Esophagus (tissue), 2 donors: ENCODE results near the gene ZNF10. TPM values are rescaled to one million over a fixed set of nuclear protein-coding genes. Genes with fewer than 3 reads are reported as not detected.

Source experiments
- H3K27ac ChIP-seq, 2 donors: one replicate each; pipeline ENCODE4 v1.5.1; 2013; ENCODE audit warnings: low read depth in 2 of 2, mild to moderate bottlenecking in 2 of 2, inconsistent platforms in 1 of 2, low read length in 1 of 2, moderate library complexity in 1 of 2
- H3K27me3 ChIP-seq, 2 donors: one replicate each; pipeline ENCODE4 v1.6.1; 2013; ENCODE audit warnings: low read length in 2 of 2, control low read depth in 1 of 2, mild to moderate bottlenecking in 1 of 2; ENCODE audit not compliant: insufficient read depth in 2 of 2, control insufficient read depth in 1 of 2
- H3K36me3 ChIP-seq, 2 donors: one replicate each; pipeline ENCODE4 v1.6.1; 2013; ENCODE audit warnings: low read length in 1 of 2; ENCODE audit not compliant: control insufficient read depth in 2 of 2, insufficient read depth in 2 of 2
- H3K4me1 ChIP-seq, 2 donors: one replicate each; pipeline ENCODE4 v1.6.1; 2013; ENCODE audit warnings: low read length in 1 of 2; ENCODE audit not compliant: control insufficient read depth in 2 of 2, insufficient read depth in 2 of 2
- H3K4me3 ChIP-seq, 2 donors: one replicate each; pipeline ENCODE4 v1.5.1; 2013; ENCODE audit warnings: low read length in 2 of 2, mild to moderate bottlenecking in 2 of 2, low read depth in 1 of 2, moderate library complexity in 1 of 2
- H3K9me3 ChIP-seq, 2 donors: one replicate each; pipeline ENCODE4 v1.6.1; 2013; ENCODE audit warnings: mild to moderate bottlenecking in 2 of 2, low read depth in 1 of 2, low read length in 1 of 2, moderate library complexity in 1 of 2; ENCODE audit not compliant: control insufficient read depth in 2 of 2, insufficient read depth in 1 of 2
- WGBS, 2 donors: extraction: QIAGEN DNeasy Blood & Tissue Kit; methylation state at CpG; one replicate each; pipeline ENCODE4 v1.1.7; 2013; 5-methylcytosine and 5-hydroxymethylcytosine counted together
- polyA plus RNA-seq, 2 donors: library from polyadenylated mRNA; stranded (reverse); fragments of 200-250 nt; gene quantifications; one replicate each; pipeline ENCODE4 v1.2.3, GENCODE V29; 2013
- donor health status: healthy with polysubstance abuse.
- donor health status: Bipolar disorder and iron deficiency.

The ZNF10 gene
- 1 to 10 TPM; 3.0 to 5.5 TPM for polyA plus RNA-seq

DNA sequence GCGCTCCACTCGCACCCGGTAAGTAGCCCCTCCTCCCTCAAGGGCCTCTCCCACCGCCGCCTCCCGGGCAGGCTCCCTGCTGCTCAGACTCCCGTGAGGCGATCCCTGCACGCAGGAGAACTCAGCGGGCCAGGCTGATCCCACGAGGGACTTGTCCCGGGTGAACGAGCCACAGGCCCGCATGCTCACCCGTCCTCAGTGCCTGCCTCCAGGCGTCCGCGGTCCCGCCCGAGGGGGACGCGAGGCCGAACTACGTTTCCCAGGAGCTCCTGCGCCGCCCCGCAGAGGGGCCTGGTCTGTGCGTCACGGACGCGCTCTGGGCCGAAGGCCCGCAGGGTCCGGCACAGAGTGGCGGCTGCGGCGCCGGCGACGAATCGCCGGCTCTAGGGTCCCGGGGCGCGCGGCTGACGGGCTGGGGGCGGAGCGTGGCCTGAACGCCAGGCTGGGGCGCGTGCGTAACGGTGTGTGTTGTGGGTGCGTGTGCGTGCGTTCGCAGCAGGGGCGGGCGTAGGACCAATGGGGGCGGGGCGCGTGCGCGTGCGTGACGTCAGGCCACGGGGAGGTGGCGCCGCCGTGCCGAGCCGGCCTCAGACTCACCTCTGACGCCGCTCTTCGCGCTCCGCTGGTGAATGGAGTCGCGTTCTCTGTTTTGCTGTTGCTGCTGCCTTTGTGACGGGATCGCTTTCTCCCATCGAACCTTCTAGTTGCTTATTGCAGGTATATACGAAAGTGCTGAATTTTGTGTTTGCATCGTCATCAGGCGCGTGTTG, at the start of gene ZNF10, which contains the start of gene ZNF891:
Gene ZNF10 (plus strand): TSS at position 590 of the 770 bp plus-strand sequence. CDS start 13,866 bp downstream, outside the sequence.
Gene ZNF891 (minus strand): TSS at position 237 of the 770 bp plus-strand sequence. CDS start 8,356 bp downstream, outside the sequence.
- H3K9me3 ChIP-seq, result peaks cover 6 to 16% of the 10 kb centered on the region in 2 donors
- H3K4me1 ChIP-seq, result no peaks in the 10 kb centered on the region
- 0 to 1% methylated on average over 75 to 87 of the region's 87 CpGs for WGBS, 2 donors
- peak within 1 kb of the TSS; percentile 81 to 82 for H3K4me3 ChIP-seq
- H3K36me3 ChIP-seq, result peaks cover 0 to 6% of the 10 kb centered on the region in 2 donors
- H3K27ac ChIP-seq, result peak within 1 kb of the TSS; percentile 91 to 95
- no peaks in the 10 kb centered on the region for H3K27me3 ChIP-seq

DNA sequence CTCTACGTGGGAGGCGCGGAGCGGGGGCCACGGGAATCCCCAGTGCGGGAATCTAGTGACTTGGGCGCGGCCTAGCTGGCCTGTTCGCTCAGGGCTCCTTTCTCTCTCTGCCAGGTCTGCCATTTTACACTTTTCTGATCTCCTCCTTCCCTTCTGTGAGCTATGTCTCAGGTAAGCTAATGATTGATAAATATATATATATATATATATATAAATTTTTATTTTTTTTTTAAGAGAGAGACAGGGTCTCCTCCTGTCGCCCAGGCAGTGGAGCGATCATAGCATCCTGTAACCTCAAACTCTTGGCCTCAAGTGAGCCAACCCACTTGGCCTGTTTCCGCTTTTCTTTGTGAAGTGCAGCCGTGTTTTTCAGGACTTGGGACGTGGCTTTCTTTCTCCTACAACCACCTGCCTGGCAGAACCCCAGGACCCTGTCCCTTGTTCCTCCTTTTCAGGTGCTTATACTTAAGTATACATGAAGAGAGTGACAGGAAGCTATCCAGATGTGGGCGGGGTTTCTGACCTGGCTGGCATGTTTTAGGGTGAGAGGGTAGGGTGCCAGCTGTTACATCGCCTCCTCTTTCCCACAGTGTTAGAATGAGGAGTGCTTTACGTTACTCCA, 49.2 kb upstream of the ZNF10 start:
- WGBS, 2 donors, result 23 to 24% methylated on average over 17 of the region's 17 CpGs
- Histone ChIP-seq H3K36me3 (peaks cover 7 to 8% of the 10 kb centered on the region in 2 donors), H3K4me3 (peak overlapping the region; percentile 96 to 98), H3K27ac (peak overlapping the region; percentile 98 to 99), H3K4me1 (peaks cover 0 to 3% of the 10 kb centered on the region in 2 donors), H3K9me3 (peaks cover 7 to 31% of the 10 kb centered on the region in 2 donors), H3K27me3 (no peaks in the 10 kb centered on the region)

DNA sequence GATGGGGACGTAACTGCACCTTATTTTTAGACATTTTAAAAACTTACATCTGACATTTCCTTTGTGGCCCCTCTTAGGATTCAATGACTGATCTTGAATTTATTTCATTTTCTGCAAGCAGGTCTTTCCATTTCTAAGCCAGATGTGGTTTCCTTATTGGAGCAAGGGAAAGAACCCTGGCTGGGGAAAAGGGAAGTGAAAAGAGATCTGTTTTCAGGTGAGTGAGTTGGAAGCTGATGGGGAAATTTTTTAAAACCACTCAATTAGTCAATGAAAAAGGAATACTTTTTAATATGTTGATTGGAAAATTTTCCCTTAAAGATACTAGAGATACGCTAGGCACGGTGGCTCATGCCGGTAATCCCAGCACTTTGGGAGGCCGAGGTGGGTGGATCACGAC, 47.1 kb upstream of the ZNF10 start:
- Histone ChIP-seq H3K36me3 (peaks cover 7 to 8% of the 10 kb centered on the region in 2 donors), H3K4me1 (peaks cover 0 to 3% of the 10 kb centered on the region in 2 donors), H3K4me3 (no peak overlapping the region), H3K27me3 (no peaks in the 10 kb centered on the region), H3K9me3 (peaks cover 3 to 26% of the 10 kb centered on the region in 2 donors), H3K27ac (no peak overlapping the region)
- WGBS, 2 donors, result 95 to 99% methylated on average over 6 of the region's 6 CpGs

DNA sequence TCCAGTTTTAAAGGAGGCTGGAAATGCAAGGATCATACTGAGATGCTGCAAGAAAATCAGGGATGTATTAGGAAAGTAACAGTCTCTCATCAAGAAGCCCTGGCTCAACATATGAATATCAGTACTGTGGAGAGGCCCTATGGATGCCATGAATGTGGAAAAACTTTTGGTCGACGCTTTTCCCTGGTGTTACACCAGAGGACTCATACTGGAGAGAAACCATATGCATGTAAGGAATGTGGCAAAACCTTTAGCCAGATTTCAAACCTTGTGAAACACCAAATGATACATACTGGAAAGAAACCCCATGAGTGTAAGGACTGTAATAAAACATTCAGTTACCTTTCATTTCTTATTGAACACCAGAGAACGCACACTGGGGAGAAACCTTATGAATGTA, 24.8 kb upstream of the ZNF10 start:
- WGBS, 2 donors, result 97 to 99% methylated on average over 3 of the region's 3 CpGs
- Histone ChIP-seq H3K27me3 (no peaks in the 10 kb centered on the region), H3K9me3 (peaks cover 9 to 22% of the 10 kb centered on the region in 2 donors), H3K4me1 (no peaks in the 10 kb centered on the region), H3K36me3 (peaks cover 7 to 10% of the 10 kb centered on the region in 2 donors), H3K27ac (no peak overlapping the region), H3K4me3 (no peak overlapping the region)

DNA sequence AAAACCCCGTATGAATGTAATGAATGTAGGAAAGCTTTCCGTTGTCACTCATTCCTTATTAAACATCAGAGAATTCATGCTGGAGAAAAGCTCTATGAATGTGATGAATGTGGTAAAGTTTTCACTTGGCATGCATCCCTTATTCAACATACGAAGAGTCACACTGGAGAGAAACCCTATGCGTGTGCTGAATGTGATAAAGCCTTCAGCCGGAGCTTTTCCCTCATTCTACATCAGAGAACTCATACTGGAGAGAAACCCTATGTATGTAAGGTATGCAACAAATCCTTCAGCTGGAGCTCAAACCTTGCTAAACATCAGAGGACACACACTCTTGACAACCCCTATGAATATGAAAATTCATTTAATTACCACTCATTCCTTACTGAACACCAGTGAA, 24.2 kb upstream of the ZNF10 start:
- H3K27me3 ChIP-seq, result no peaks in the 10 kb centered on the region
- H3K4me3 ChIP-seq, result no peak overlapping the region
- WGBS, 2 donors, result 97 to 99% methylated on average over 5 of the region's 5 CpGs
- no peak overlapping the region for H3K27ac ChIP-seq
- peaks cover 9 to 23% of the 10 kb centered on the region in 2 donors for H3K9me3 ChIP-seq
- no peaks in the 10 kb centered on the region for H3K4me1 ChIP-seq
- peaks cover 6 to 10% of the 10 kb centered on the region in 2 donors for H3K36me3 ChIP-seq

DNA sequence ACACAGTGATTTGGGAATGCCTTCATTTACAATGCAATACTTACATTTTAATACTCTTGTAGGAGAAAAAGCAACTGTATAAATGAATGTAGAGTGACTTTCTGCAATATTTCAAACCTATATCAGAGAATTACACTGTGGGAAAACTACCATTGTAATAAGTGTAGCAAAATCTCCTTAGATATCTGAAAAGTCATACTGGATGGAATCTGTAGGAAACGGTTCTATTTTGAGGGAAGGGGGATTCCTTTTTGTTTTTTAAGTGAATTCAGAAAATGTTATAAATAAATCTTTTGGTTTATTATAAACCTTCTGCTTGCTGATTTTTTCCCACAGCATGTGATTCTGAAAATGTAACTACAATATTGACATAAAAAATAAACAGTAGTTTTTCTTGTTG, 23.3 kb upstream of the ZNF10 start:
- H3K4me3 ChIP-seq, result no peak overlapping the region
- no peaks in the 10 kb centered on the region for H3K27me3 ChIP-seq
- peaks cover 6 to 10% of the 10 kb centered on the region in 2 donors for H3K36me3 ChIP-seq
- peaks cover 9 to 24% of the 10 kb centered on the region in 2 donors for H3K9me3 ChIP-seq
- H3K27ac ChIP-seq, result no peak overlapping the region
- WGBS, 2 donors, result 97 to 98% methylated on average over 1 of the region's 1 CpG
- H3K4me1 ChIP-seq, result no peaks in the 10 kb centered on the region

DNA sequence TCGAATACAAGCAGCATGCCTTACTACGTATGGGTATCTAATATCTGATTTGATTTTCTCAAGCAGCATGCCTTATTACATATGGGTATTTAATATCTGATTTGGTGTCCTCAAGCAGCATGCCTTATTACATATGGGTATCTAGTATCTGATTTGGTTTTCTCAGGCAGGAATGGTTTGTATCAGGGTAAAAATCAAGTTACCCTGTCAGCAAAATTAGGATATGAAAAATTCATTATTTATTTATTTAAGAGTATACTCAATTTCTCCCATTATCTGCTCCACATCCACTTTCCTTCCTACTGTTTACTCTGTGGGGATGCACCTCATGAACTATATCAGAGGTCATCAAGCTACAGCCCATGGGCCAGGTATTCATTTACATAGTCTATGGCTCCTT, 22.3 kb upstream of the ZNF10 start:
- H3K27me3 ChIP-seq, result no peaks in the 10 kb centered on the region
- H3K4me3 ChIP-seq, result no peak overlapping the region
- peaks cover 9 to 22% of the 10 kb centered on the region in 2 donors for H3K9me3 ChIP-seq
- no peak overlapping the region for H3K27ac ChIP-seq
- H3K4me1 ChIP-seq, result no peaks in the 10 kb centered on the region
- WGBS, 2 donors, result 97 to 99% methylated on average over 2 of the region's 2 CpGs
- peaks cover 6 to 9% of the 10 kb centered on the region in 2 donors for H3K36me3 ChIP-seq

DNA sequence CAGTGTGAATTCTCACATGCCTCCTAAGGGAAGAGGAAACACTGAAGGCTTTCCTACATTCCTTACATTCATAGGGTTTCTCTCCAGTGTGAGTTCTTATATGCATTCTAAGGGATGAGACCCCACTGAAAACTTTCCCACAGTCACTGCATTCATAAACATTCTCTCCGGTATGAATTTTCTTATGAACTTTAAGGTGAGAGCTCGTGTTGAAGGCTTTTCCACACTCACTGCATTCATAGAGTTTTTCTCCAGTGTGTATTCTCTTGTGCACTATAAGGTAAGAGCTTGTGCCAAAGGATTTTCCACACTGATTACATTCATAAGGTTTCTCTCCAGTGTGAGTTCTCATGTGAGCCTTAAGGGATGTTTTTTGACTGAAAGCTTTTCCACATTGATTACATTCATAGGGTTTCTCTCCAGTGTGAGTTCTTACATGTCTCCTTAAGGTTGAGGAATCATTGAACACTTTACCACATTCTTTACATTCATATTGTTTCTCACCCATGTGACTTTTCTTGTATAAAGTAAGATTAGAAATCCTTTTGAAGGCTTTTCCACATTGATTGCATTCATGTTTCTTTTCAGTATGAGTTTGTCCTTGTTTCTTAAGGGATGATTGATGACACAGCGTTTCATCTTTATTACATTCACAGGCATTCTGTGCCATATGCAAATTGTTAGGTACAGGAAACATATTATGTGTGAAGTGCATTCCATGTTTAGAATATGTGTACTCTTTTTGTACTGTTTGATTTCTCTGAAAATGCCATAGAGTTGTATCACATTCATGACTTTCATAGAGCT, 9.8 kb upstream of the ZNF10 start:
- Histone ChIP-seq H3K27ac (no peak overlapping the region), H3K4me1 (no peaks in the 10 kb centered on the region), H3K4me3 (no peak overlapping the region), H3K27me3 (no peaks in the 10 kb centered on the region), H3K36me3 (peaks cover 9 to 16% of the 10 kb centered on the region in 2 donors), H3K9me3 (peaks cover 26 to 27% of the 10 kb centered on the region in 2 donors)
- 93 to 94% methylated on average over 3 of the region's 3 CpGs for WGBS, 2 donors

DNA sequence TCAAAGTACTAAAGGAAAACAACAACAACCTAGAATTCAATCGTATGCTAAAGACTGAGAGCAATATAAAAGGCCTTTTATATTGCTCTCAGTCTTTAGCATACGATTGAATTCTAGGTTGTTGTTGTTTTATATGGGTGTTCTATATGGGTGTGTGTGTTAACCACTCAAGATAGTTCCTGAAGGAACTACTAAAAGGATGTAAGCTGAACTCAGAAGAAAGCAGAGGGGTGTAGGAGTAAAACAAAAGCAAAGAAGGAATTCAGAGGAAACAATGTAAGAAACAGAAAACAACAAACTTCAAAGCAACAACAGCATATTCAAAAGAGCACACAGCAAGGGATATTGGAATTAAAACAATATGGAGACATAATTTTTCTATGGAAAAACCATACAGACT, 5.8 kb upstream of the ZNF10 start:
- 99% methylated on average over 2 of the region's 2 CpGs for WGBS, 2 donors
- peaks cover 12 to 20% of the 10 kb centered on the region in 2 donors for H3K9me3 ChIP-seq

More for the DNA sequence above, 5.8 kb upstream of the ZNF10 start:
- Histone ChIP-seq H3K27me3 (no peaks in the 10 kb centered on the region), H3K27ac (no peak overlapping the region), H3K4me3 (no peak overlapping the region), H3K4me1 (no peaks in the 10 kb centered on the region), H3K36me3 (peaks cover 10 to 16% of the 10 kb centered on the region in 2 donors)
